OCI-LY1 (cell line): ENCODE measurements around the gene GDF9.

Source experiments
- H2AFZ ChIP-seq: fragments of 200-600 bp; sonication (generic), shearing (Covaris generic); 2 replicates; pipeline ENCODE4 v1.6.0; 2014; ENCODE audit warnings: antibody characterized with exemption, mild to moderate bottlenecking, low read length
- H3F3A ChIP-seq: fragments of 200-600 bp; sonication (generic), shearing (Covaris generic); 2 replicates; pipeline ENCODE4 v1.6.0; 2014; ENCODE audit warnings: mild to moderate bottlenecking, antibody characterized with exemption, low read length, moderate library complexity; ENCODE audit not compliant: insufficient read depth
- H3K27ac ChIP-seq: fragments of 200-600 bp; sonication (generic); 2 replicates; pipeline ENCODE4 v1.5.1; 2014; ENCODE audit warnings: low read length, mixed run types, mild to moderate bottlenecking, low read depth; ENCODE audit not compliant: poor library complexity, severe bottlenecking
- H3K27me3 ChIP-seq: fragments of 200-600 bp; sonication (generic); 2 replicates; pipeline ENCODE4 v1.6.0; 2014; ENCODE audit warnings: antibody characterized with exemption, mild to moderate bottlenecking, low read length, moderate library complexity; ENCODE audit not compliant: insufficient read depth
- H3K36me3 ChIP-seq: fragments of 200-600 bp; sonication (generic); 2 replicates; pipeline ENCODE4 v1.6.1; 2014; ENCODE audit warnings: mild to moderate bottlenecking, antibody characterized with exemption, low read length, moderate library complexity, mixed read lengths; ENCODE audit not compliant: insufficient read depth
- H3K4me1 ChIP-seq: fragments of 200-600 bp; sonication (generic); 2 replicates; pipeline ENCODE4 v1.5.1; 2014; ENCODE audit warnings: mild to moderate bottlenecking, low read length, moderate library complexity; ENCODE audit not compliant: insufficient read depth, severe bottlenecking
- H3K4me2 ChIP-seq: fragments of 200-600 bp; sonication (generic), shearing (Covaris generic); 2 replicates; pipeline ENCODE4 v1.6.1; 2014; ENCODE audit warnings: low read length
- H3K4me3 ChIP-seq: fragments of 200-600 bp; sonication (generic); 2 replicates; pipeline ENCODE4 v1.5.1; 2014; ENCODE audit warnings: low read length, low read depth, mild to moderate bottlenecking, mixed read lengths; ENCODE audit not compliant: poor library complexity, severe bottlenecking
- H3K79me2 ChIP-seq: fragments of 200-600 bp; shearing (Covaris generic); 2 replicates; pipeline ENCODE4 v1.6.1; 2016; ENCODE audit warnings: mixed run types, low read length, mixed read lengths; ENCODE audit not compliant: insufficient read depth
- H3K9ac ChIP-seq: fragments of 200-600 bp; sonication (generic), shearing (Covaris generic); 2 replicates; pipeline ENCODE4 v1.6.1; 2014; ENCODE audit warnings: mild to moderate bottlenecking, low read length, mixed read lengths
- H3K9me2 ChIP-seq: fragments of 200-600 bp; sonication (generic), shearing (Covaris generic); 2 replicates; pipeline ENCODE4 v1.6.1; 2014; ENCODE audit warnings: low read depth, mild to moderate bottlenecking, low read length, mixed read lengths
- H3K9me3 ChIP-seq: fragments of 200-600 bp; shearing (Covaris generic); 2 replicates; pipeline ENCODE4 v1.6.1; 2014; ENCODE audit warnings: low read length, mixed read lengths
- H4K20me1 ChIP-seq: fragments of 200-600 bp; sonication (generic), shearing (Covaris generic); 2 replicates; pipeline ENCODE4 v1.6.0; 2016; ENCODE audit warnings: mild to moderate bottlenecking, low read length; ENCODE audit not compliant: insufficient read depth
- EZH2 ChIP-seq: fragments of 200-600 bp; sonication (generic), shearing (Covaris generic); IDR thresholded peaks from 2 replicates; pipeline ENCODE4 v1.8.0; 2017; ENCODE audit warnings: borderline replicate concordance, mixed run types, mild to moderate bottlenecking, antibody characterized with exemption, low read length, moderate library complexity, mixed read lengths
- TF ChIP-seq, protein P1 (sequence below): fragments of 200-600 bp; sonication (generic), shearing (Covaris generic); IDR thresholded peaks from 2 replicates; pipeline ENCODE4 v1.5.1; 2017; ENCODE audit warnings: mild to moderate bottlenecking, antibody characterized with exemption, low read length, moderate library complexity, mixed read lengths

The GDF9 gene

GRCh38 chr5:132907161-132907560 lies 40.9 kb upstream of the GDF9 start:
- Histone ChIP-seq H3K79me2 (no peaks in the 10 kb centered on the region), H3K9me2 (no peaks in the 10 kb centered on the region), H3K36me3 (peaks cover 19% of the 10 kb centered on the region; the same call in 1 of the 2 replicates), H3K27ac (no peak overlapping the region), H3K9me3 (no peaks in the 10 kb centered on the region), H3K4me1 (no peaks in the 10 kb centered on the region), H4K20me1 (no peaks in the 10 kb centered on the region), H3K27me3 (no peaks in the 10 kb centered on the region), H3F3A (no peaks in the 10 kb centered on the region), H3K4me2 (no peak overlapping the region), H2AFZ (no peak overlapping the region), H3K9ac (no peak overlapping the region), H3K4me3 (no peak overlapping the region)
- TF ChIP-seq EZH2: no peak
- TF ChIP-seq, protein P1, sequence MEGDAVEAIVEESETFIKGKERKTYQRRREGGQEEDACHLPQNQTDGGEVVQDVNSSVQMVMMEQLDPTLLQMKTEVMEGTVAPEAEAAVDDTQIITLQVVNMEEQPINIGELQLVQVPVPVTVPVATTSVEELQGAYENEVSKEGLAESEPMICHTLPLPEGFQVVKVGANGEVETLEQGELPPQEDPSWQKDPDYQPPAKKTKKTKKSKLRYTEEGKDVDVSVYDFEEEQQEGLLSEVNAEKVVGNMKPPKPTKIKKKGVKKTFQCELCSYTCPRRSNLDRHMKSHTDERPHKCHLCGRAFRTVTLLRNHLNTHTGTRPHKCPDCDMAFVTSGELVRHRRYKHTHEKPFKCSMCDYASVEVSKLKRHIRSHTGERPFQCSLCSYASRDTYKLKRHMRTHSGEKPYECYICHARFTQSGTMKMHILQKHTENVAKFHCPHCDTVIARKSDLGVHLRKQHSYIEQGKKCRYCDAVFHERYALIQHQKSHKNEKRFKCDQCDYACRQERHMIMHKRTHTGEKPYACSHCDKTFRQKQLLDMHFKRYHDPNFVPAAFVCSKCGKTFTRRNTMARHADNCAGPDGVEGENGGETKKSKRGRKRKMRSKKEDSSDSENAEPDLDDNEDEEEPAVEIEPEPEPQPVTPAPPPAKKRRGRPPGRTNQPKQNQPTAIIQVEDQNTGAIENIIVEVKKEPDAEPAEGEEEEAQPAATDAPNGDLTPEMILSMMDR: no peak

DNA sequence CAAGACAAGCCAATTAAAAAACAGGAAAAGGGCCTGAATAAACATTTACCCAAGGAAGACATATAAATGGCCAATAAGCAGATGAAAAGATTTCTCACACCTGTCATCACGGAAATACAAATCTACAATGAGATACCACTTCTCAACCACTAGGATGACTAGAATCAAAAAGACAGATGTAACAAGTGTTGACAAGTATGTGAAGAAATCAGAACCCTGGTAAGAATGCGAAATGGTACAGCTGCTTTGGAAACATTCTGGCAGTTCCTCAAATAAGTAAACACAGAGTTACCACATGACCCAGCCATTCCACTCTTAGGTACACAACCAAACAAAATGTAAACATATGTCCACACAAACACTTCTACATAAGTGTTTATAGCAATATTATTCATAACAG lies 39.7 kb upstream of the GDF9 start:
- Histone ChIP-seq H3K4me1 (peaks cover 9% of the 10 kb centered on the region), H3K9me2 (no peaks in the 10 kb centered on the region), H3K27me3 (no peaks in the 10 kb centered on the region), H3K27ac (no peak overlapping the region), H3K9me3 (no peaks in the 10 kb centered on the region), H4K20me1 (no peaks in the 10 kb centered on the region), H3K4me3 (no peak overlapping the region), H3K36me3 (peaks cover 20% of the 10 kb centered on the region; the same call in 1 of the 2 replicates), H3F3A (no peaks in the 10 kb centered on the region), H3K79me2 (no peaks in the 10 kb centered on the region), H2AFZ (no peak overlapping the region), H3K9ac (no peak overlapping the region), H3K4me2 (no peak overlapping the region)
- no peak for TF ChIP-seq EZH2
- TF ChIP-seq, protein P1: no peak

DNA sequence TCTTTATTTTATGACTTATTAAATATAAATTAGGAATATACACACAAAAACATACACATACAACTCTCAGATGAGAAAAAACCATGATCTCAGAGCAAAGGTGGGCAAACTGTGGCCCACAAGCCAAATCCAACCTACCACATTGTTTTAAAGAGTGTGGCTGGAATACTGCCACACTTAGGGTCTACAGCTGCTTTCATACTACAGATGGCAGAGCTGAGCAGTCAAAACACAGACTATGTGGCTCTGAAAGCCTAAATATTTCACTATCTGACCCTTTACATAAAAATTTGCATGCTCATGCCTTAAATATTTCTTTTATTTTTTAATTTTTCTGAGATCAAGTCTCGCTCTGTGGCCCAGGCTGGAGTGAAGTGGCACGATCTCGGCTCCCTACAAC lies 35.5 kb upstream of the GDF9 start:
- no peaks in the 10 kb centered on the region for H4K20me1 ChIP-seq
- no peak overlapping the region for H3K27ac ChIP-seq
- no peak overlapping the region for H2AFZ ChIP-seq
- H3K36me3 ChIP-seq: peaks cover 43% of the 10 kb centered on the region
- H3K27me3 ChIP-seq: no peaks in the 10 kb centered on the region
- H3K4me1 ChIP-seq: peaks cover 9% of the 10 kb centered on the region
- no peak overlapping the region for H3K4me2 ChIP-seq
- no peak overlapping the region for H3K9ac ChIP-seq
- no peaks in the 10 kb centered on the region for H3K9me3 ChIP-seq
- H3K79me2 ChIP-seq: no peaks in the 10 kb centered on the region
- H3F3A ChIP-seq: no peaks in the 10 kb centered on the region
- H3K4me3 ChIP-seq: no peak overlapping the region
- no peaks in the 10 kb centered on the region for H3K9me2 ChIP-seq
- TF ChIP-seq, protein P1: no peak
- no peak for TF ChIP-seq EZH2
